MM.1S (cell line): ENCODE results near the gene NANOS3.

Experiments used
- CTCF ChIP-seq: fragments of 300-600 bp; sonication (generic); IDR thresholded peaks from 2 replicates; pipeline ENCODE4 v1.5.1; 2016; ENCODE audit warnings: antibody characterized with exemption, low read length, mixed read lengths
- EZH2 ChIP-seq: fragments of 300-600 bp; sonication (generic); optimal IDR thresholded peaks from 2 replicates; pipeline ENCODE3; 2017; ENCODE audit warnings: low read depth, mild to moderate bottlenecking, antibody characterized with exemption, low read length, mixed read lengths

GRCh38 chr19:13906910-13907309 lies 30.0 kb downstream of the NANOS3 start:
- TF ChIP-seq CTCF (no peak), EZH2 (no peak)
